KG1 (cell line): ENCODE results near the gene BPIFB1.
A peak's percentile ranks its signal among the peaks of the same experiment; 100 is the strongest.

ENCODE experiments used
- DNase-seq: peaks from one replicate; lab custom pipeline; 2025; lab: John Stamatoyannopoulos, UW

The BPIFB1 gene

DNA sequence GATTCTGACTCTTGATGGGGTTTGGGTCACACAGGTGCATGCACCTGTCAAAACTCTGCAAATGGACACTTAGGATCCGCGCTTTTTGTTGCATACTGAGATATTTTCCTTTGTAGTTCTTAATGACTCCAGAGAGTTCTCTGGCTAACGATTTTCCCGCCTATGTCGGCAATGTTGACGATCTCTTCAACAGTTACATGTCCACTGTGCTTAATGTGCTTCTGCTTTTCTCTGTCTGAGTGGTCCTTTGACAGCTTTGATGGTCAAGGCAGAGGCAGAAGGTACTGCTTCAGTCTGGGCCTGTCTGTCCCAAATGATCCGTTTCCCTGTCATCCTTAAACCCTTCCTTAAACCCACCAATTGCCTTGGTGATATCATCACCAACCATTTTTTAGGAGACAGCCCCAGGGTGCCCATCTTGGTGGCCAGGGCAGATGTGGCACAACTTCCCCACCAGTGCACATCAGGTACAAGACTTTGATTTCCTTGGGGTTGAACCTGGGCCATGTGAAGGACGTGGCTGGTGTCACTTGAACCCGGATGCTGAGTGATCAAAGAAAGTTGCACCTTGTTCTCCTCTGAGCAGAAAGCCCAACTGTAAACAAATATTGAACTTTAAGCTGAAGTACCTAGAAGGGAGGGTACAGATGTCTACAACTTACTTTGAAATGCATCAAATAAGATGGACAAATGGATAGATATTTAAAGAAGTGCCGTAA is 10.7 kb upstream of the BPIFB1 start:
- no peak for DNase-seq

DNA sequence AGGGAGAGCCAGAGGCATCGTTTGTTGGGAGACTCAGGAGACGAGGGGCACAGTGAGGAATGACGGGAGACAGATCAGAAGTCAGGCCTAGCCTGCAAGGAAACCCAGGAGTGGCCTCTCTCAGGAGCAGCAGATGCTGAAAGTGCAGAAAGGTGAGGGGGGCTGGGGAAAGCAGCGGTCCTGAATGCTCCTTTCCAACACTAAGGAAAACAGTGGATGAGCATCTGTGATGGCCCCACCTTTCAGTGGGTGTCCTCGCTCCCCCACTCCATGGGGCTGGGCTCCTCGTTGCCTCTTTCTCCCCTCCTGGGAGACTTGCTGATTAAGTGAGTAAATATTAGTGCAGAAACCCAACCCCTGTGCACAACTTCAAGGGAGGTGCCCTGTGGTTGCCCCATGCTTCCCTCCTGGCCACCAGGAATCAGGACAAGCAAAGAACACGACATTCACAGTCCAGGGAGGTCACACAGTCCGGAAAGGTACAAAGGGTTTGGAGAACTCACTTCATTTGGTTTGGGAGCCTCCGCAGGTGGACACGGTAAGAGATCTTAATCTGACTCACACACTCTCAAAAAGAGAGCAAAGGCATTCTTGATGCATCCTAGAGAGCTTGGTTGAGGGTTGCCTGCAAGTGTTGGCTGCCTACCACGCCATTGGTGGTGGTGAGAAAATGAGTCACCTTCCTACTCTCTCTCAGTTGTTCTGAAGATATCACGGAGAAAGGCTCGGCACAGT is 9.7 kb upstream of the BPIFB1 start:
- DNase-seq = no peak

DNA sequence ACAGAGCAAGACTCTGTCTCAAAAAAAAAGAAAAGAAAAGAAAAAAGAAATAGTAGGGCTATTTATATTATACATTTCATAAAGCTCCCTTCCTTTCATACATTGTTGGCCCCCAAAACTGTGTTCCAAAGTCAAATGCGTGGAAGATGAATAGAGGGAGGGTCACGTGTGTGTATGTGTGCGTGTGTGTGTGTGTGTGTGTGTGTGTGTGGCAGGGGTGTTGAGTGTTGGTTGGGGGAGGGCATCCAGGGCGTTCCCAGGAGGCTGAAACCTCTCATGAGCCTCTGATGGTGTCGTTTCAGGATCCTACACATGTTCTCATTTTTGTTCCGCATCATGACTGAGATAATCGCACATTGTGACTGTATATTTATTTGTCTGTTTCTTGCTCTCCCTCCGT is 7.8 kb upstream of the BPIFB1 start:
- DNase-seq = no peak

DNA sequence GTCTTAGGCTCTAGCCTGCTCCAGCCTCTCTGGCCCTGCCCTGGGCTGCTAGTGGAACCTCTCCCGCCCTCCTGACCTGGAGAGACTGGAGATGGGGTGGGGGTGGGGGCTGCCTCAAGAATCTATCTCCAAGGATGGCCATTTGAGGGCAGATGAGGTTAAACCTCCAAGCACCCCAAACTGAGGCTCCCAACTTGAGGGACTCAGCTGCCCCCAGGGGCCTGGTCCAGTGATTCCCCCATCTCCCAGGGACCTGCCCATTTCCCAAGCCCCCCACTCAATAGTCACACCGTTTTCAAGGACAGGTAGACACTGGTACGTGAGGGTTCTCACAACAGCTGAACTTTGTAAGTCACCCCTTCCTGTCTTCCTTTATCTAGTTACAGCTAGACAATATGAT is 7.1 kb upstream of the BPIFB1 start:
- no peak for DNase-seq

DNA sequence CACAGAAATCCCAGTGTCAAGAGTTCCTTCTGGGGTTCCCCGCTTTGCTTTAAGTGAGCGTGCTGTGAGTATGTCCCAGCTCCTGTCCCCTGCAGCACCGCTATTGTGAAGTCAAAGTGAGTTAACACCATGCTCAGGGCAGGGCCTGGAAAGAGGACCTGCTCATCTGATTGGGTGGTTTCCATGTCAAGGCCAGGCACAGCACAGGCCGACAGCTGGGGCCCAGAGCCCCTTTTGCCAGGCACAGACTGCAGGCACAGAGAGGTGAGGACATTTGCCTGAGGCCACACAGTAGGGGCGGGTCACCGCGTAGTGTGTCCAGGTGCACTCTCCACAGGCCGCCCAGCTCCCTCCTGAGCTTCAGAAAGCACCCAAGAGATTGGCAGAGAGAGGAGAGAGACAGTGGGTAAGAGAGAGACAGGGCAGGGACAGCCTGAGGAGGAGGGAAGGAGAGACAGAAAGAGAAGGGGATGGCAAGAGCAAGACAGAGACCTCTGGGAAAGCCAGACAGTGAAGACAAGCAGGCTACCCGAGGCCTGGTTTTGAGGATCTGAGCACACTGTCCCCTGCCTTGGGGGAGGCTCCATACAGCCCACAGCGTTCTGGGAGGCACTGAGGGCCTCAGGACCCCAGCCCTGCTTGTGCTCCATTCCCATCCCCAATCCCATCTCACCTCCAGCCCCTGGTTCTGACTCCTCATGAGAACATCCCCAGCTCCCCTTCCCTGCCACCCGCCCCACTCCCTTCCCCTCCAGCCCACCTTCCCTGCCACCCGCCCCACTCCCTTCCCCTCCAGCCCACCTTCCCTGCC is 6.5 kb upstream of the BPIFB1 start:
- no peak for DNase-seq

DNA sequence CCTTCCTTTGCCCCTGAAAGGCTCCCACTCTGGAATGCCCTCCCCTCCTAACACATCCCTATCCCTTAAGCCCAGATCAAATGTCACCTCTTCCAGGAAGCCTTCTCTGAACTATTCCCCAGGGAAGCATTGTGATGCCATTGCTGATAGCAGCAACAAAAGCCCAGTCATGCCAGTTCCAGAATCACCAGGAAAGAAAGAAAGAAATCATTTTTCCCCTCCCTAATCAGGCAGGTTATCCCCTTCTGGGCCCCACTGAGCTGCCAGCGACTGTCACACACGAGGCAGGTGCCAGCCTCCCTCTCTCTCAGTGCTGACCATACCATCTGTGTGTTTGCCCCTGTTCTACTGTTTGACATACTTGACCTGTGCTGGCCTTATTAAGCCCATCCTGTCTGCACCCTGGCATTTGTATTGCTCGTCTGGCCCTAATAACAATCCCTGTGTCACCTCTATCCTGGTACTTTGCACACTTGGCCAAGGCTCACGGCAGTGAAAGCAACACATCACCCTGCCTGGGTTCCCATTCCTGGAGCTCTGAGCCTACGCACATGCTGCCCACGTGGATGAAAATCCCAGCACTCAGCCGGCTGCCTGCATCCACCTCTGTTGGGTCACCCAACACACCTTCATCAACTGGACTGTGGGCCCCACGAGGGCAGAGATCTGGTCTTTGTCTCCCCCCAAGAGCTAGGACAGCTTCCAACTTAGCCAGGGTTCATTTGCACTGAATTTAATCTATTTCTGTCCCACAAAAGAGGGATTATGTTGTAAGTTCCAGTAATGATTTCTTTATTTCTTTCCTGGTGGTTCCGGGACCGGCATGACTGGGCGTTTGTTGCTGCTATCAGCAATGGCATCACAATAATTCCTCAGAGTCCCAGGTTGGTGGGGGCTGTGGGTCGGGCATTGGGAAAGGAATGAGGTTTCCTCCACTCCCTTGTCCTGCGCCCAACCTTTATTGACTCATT is 5.3 kb upstream of the BPIFB1 start:
- no peak for DNase-seq

DNA sequence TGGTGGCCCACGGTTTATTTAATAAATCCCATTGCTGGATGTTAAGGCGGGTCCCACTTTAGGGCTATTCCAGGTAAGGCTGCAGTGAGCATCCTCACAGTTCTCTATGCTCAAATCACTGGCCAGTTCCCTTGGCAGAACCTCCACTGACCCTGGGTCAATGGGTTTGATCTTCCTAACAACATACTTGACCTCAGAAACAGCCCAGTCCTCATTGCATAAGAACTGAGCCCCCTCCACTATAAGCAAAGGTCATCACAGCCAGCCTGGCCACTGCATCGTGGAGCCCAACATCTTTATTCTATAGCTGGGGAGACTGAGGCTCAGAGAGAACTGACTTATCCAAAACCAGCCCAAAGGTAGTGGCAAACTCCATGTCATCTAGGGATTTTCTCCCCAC is 4.3 kb upstream of the BPIFB1 start:
- DNase-seq = no peak

DNA sequence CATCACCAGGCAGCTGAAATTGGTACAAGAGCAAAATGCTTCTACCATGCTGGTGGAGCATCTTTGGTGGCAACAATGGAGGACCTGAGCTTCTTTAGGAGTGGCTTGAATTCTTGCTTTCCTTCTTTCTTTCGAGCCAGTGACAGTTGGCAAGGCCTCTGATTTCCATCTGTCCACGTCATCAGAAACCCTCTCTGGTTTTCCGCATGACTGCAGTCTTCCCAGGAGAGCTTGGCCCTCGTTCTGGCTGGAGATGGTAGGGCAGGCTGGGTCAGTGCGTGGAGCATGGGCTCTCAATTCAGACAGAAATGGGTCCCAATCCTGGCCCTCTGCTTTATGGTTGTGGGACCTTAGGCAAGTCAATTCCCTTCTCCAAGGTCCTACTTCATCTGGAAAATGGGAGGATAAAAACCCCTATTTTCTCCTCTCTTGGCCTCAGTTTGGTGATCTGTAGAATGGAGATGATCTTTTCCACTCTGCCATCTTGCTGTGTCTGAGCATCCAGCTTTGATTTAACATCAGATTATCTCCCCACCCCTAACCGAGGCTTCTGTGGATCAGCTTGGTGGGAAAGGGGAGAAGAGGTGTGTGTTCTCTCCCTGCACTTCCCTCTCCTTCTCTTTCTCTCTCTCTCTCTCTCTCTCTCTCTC is 3.6 kb upstream of the BPIFB1 start:
- DNase-seq = no peak

DNA sequence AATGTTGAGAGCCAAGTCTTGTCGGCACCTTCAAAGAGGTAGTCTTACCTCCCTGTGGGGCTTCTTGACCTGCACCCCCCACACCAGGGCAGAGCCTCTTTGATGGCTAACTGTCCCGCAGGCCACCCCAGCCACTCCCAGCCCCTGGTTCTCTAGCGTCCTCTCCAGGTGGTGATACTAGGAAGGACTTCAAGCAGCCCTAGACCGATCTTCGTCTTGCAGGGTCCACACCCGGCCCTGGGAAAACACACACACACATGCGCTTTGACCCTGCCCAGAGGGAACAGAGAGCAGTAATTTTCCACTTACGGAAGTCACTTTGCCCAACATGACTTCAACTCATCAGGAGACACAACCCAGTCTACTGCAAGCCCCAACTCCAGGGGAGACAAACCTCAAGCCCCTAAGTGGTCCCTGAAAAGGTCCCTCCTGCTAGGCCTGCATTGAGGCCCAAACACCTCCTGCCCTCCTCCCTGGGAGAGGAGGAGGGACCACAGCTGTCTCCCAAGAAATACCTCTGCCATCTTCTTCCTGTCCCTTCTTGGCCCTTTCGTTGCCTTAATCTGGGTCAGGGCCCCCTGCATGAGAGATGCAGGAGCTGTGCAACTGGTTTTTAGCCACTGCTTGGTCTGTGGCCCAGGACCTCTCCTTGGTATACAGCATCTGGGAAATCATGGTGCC is 2.9 kb upstream of the BPIFB1 start:
- DNase-seq = no peak

DNA sequence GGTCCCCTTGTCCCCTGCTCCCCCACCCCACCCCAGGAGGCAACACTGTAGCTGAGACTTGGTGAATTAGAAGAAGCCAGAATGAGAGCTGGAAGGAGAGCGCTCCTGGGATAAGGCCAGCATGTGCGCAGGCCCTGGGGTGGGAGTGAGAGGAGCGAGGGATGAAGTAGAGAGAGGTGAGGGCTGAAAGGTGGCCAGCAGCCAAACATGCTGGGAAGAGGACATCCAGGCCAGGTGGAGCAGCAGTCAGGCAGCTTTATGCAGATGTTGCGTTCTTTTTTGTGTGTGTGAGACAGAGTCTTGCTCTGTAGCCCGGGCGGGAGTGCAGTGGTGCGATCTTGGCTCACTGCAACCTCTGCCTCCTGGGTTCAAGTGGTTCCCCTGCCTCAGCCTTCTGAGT is 2.2 kb upstream of the BPIFB1 start:
- DNase-seq = no peak

DNA sequence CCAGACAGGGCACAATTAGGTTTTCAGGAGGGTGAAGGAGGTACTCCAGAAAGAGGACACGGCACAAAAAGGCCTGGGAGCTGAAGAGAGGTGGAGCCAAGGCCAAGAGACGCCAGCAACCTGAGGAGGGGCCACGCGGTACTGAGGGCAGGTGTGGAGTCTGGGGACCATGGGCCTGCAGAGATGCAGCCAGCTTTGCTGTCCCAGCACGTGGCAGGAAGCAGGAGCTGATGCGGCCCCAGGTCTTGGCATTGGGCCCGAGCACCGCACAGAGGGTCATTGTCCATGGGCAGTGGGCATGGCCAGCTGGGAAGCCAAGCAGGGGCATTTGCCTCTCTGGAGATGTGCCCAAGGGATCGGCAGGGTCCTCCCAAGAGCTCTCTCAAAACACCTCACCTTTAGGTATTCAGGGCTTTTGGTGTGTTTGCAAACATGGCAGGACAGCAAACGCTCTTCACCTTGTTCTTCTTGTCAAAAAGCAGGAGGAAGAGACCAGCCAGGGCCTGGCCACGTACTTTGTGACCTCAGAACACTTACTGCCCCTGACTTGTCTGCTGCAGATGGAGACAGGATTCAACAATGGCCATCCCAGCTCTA is 1.4 kb upstream of the BPIFB1 start:
- DNase-seq = no peak

DNA sequence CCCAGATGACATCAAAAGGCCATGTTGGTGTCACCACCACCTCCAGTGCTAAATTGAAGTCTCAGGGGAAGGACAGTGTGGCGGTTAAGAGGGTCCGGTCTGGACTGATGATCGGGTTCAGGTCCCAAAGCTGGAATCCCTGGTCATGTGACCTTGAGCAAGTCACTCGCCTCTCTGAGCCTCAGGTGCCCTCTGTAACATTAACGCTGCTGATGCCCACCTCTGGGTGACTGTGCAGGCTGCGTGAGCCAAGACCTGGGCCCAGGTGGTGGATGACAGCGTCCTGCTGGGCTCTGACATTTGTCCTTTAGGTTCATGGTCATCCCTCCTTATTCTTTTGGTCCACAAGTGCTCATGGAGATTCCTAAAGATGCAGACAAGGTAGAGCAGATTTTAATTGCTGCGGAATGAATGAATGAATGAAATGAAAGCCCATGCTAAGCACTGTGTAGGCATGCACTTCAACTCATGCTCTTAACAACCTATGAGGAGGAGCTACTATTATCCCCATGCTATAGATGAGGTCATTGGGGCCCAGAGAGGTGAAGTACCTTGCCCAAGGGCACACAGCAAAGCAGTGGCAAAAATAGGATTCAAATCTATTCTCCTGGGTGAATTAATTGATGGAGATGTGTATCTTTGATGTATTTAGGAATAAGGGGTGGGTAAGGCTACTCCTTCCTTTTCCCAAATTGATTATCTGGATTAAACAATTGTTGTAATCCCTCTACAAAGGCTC is 649 bp upstream of the BPIFB1 start:
- DNase-seq = no peak

DNA sequence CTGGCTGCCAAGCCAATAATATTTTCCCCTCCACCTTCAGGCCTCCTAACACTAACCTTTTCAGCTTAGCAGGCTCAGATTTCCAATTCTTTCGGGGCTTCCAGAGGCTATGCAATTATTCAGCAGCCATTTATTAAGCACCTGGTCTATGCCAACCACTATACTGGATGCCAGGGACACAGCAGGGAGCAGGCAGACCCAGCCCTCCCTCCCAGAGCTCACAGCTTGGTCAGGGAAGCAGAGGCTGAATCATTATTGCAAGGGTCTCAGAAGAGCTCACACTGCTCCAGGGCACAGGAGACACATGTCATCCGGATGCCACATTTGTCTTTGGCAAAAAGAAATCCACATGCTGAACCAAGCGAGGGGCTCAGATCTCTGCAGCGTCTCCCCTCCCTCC is 1.3 kb downstream of the BPIFB1 start:
- DNase-seq = no peak

DNA sequence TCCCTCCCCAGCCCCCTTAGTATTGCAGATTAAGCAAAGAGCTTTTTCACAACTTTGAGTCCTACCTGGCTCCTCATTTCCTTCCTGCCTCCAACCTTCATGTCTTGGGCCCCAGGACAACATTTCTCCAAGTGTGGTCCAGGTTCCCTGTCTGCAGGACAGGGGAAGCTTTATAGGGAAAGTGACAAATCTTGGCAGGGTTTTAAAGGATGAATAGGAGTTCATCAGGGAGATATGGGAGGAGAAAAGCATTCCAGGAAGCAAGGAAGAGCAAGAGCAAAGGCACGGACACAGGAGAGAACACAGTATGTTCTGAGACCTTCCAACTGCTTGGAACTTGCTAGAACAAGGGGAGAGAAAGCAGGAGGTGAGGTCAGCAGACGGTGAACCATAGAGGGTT is 1.9 kb downstream of the BPIFB1 start:
- DNase-seq = no peak

DNA sequence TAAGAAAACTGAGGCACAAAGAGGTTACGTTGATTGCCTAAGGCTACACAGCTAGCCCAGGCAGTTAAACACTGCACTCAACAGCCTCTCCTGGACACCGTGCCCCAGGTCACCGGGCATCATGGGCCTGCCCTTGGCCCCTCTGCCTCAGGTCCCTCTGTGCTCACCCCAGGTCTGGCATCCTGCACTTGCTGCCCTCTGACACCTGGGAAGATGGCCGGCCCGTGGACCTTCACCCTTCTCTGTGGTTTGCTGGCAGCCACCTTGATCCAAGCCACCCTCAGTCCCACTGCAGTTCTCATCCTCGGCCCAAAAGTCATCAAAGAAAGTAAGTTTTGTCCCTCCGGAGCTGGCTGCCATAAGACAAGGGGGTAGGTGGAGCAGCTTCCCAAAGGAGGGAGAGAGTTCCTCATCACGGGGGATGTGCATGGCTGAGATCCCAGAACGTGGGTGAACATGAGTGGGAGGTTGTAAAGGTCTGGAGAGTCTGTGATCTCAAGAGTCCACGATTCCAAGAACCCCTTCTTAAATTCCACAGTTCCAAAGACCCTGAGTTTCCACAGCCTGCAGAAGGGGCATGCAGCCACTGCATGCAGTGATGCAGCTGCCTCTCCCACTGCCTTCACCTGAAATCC is 3.0 kb downstream of the BPIFB1 start:
- DNase-seq = no peak

DNA sequence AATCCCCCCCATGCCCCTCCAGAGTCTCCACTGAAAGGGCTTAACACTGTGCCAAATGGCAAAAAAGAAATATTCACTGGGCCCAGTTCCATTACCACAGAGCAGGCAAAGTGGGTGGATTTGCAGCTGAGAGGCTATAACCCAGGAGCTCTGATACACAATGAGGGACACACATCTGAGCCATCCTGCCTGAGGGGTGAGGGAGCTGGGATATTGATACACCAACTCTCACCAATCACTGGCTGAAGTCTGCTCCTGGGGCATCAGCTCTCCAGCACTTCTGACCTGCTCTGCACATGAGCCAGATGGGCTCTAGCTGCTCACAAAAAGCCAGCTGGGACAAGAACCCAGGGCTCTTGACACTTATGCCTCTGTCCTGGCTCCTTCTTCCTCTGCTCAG is 4.9 kb downstream of the BPIFB1 start:
- DNase-seq = no peak

DNA sequence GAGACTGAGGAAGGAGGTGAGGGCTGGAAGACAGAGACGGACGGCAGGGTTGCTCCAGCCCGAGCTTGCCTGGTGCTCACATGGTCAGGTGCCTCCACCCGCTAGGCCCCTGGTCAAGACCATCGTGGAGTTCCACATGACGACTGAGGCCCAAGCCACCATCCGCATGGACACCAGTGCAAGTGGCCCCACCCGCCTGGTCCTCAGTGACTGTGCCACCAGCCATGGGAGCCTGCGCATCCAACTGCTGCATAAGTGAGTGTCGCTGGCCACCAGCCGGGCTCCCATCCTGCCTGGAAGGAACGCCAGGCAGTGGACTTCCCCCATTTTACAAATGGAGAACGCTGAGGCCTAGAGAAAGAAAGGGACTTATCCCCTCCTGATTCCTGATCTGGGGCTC is 7.8 kb downstream of the BPIFB1 start:
- no peak for DNase-seq

DNA sequence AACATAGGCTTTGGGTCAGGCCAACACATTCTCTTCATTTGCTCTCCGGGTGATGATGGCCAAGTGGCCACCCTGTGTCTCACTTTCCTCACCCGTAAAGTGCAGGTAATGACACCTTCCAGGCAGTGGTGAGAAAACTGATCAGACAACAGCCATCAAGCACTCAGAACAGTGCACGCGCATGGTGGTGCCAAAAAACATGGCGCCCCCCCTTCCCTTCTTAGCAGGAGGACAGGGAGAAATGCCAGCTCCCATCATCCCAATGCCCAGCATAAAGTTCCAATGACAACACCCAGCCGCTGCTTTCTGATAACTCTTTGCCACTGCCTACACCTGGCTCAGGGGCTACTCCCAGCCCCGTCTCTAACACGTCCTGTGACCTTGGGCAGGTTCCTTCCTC is 8.4 kb downstream of the BPIFB1 start:
- no peak for DNase-seq

DNA sequence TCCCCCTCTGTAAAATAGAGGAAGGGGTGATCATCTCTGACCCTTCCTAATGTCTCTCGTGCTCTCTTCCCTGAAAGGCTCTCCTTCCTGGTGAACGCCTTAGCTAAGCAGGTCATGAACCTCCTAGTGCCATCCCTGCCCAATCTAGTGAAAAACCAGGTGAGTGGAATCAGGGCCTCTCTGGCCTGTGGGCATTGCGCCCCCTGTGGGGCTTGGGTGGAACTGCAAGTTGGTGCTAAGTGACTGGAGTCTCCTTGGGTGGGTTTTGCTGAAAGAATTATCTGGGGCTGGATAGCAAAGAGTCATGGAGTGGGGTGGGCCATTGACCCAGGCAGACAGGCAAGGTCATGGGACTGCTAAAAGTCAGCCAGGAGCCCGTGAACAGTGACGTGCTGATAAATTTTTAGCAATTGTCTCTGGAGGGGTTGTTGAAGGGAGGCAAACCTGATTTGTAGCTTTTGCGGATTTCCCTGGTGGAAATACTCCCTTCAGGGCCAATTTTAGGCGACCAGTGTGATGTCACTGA is 8.9 kb downstream of the BPIFB1 start:
- peak; percentile 36 for DNase-seq
